Colonic mucosa (tissue), 4 donors: ENCODE measurements around the gene CREB3L1. TPM values are rescaled to one million over a fixed set of nuclear protein-coding genes. Genes with fewer than 3 reads are reported as not detected.

Source experiments
- DNase-seq: peaks from one replicate; pipeline ENCODE4 v3.0.0-alpha.2; 2020
- H3K27ac ChIP-seq: fragments of 200-600 bp; one replicate; pipeline ENCODE4 v1.8.0; 2021
- H3K27me3 ChIP-seq: fragments of 200-600 bp; one replicate; pipeline ENCODE4 v1.8.0; 2021
- H3K36me3 ChIP-seq: fragments of 200-600 bp; one replicate; pipeline ENCODE4 v1.8.0; 2021
- H3K4me1 ChIP-seq: fragments of 200-600 bp; one replicate; pipeline ENCODE4 v1.8.0; 2021; ENCODE audit warnings: mild to moderate bottlenecking
- H3K4me3 ChIP-seq: fragments of 200-600 bp; one replicate; pipeline ENCODE4 v1.8.0; 2021
- H3K9ac ChIP-seq, 2 donors: one replicate each; pipeline ENCODE4 v1.7.0; 2013; ENCODE audit warnings: control low read depth in 2 of 2, low read depth in 2 of 2, low read length in 2 of 2
- H3K9me3 ChIP-seq: fragments of 200-600 bp; one replicate; pipeline ENCODE4 v1.8.0; 2021
- intact Hi-C: fragments of 100-400 bp; cut with DNase I; formaldehyde crosslinking; loops from one replicate; pipeline ENCODE4 v1.14.1; 2022
- total RNA-seq, 2 donors: library from RNA; stranded (reverse); fragmentation: NEBNext Ultra II Directional in 1 of 2; extraction: Animal tissue kit (Norgen Biotek cat#: 25700) in 1 of 2; gene quantifications; one replicate each; pipeline ENCODE4 v1.2.1, GENCODE V29; 2021
- TF ChIP-seq, protein P1 (sequence below): fragments of 200-600 bp; IDR thresholded peaks from one replicate; pipeline ENCODE4 v1.8.0; 2022; ENCODE audit warnings: antibody characterized with exemption, mild to moderate bottlenecking
- donor health status: healthy.
- donor health status: DM: no; HTN: no; CAD: no.
- donor health status: DM: no; HTN: no; CAD: no.

CREB3L1 gene
- total RNA-seq, 2 donors from 2014 or later: 143 to 150 TPM

- peak; percentile 62 for DNase-seq
Observed at GRCh38 chr11:46237248-46238077, 40.0 kb upstream of the CREB3L1 start.

DNA sequence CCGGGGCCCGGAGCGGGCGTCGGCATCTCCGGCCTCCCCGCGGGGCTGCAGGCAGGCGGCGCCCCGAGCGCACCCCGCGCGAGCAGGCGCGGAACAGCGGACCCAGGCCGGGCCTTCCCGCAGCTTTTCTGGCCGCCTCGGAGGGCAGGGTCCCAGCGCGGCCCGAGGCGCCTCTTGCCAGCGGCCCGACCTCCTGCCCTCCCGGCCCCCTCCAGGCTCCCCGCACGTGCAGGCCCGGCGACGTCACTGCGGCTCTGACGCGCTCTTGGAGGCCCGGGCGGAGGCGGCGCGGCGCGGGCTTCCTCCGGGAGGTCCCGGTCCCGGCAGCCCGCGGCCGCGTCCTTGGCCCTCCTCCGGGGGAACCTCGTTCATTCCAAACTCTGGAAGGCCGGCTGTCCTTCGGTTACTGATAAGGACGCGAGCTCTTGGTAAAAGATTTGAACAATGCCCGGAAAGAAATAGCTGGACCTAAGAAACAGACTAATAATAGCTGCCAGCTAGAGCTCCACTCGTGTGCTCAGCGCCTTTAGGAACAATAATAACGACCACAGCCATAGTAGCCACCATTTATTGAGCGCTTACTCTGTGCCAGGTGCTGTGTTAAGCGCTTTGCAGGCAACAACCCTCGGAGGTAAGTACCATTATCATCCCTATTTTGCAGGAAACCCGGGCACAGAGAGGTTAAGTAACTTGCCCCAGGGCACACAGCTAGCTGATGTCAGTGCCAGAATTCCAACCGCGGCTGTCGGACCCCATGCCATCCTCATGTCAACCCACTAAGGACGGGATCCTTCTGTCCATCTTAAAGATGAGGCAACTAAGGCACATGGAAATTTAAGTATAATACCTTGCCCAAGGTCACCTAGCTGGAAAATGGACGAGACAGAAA is 39.1 kb upstream of the CREB3L1 start:
- DNase-seq: peak; percentile 63
- H3K27me3 ChIP-seq: peaks cover 11% of the 10 kb centered on the region
- H3K9me3 ChIP-seq: no peaks in the 10 kb centered on the region
- peak overlapping the region; percentile 61 for H3K27ac ChIP-seq
- peak overlapping the region in 1 of 2 donors; percentile 50 for H3K9ac ChIP-seq
- no peaks in the 10 kb centered on the region for H3K36me3 ChIP-seq
- intact Hi-C loops: loop anchor here (5.0 to 10.0 kb wide), 2 partner anchors 114 to 129 kb away; partner anchors contain the start of gene PHF21A
- peak overlapping the region; percentile 50 for H3K4me3 ChIP-seq
- H3K4me1 ChIP-seq: peaks cover 16% of the 10 kb centered on the region
- TF ChIP-seq, protein P1, sequence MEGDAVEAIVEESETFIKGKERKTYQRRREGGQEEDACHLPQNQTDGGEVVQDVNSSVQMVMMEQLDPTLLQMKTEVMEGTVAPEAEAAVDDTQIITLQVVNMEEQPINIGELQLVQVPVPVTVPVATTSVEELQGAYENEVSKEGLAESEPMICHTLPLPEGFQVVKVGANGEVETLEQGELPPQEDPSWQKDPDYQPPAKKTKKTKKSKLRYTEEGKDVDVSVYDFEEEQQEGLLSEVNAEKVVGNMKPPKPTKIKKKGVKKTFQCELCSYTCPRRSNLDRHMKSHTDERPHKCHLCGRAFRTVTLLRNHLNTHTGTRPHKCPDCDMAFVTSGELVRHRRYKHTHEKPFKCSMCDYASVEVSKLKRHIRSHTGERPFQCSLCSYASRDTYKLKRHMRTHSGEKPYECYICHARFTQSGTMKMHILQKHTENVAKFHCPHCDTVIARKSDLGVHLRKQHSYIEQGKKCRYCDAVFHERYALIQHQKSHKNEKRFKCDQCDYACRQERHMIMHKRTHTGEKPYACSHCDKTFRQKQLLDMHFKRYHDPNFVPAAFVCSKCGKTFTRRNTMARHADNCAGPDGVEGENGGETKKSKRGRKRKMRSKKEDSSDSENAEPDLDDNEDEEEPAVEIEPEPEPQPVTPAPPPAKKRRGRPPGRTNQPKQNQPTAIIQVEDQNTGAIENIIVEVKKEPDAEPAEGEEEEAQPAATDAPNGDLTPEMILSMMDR: no peak

More at GRCh38 chr11:46237248-46238077, 40.0 kb upstream of the CREB3L1 start:
- peaks cover 11% of the 10 kb centered on the region for H3K27me3 ChIP-seq
- TF ChIP-seq, protein P1: no peak
- intact Hi-C loops: loop anchor here (5.0 to 10.0 kb wide), 2 partner anchors 113 to 130 kb away; partner anchors contain the start of gene PHF21A
- H3K9ac ChIP-seq: peak overlapping the region in 1 of 2 donors; percentile 50
- H3K27ac ChIP-seq: peak overlapping the region; percentile 61
- H3K4me3 ChIP-seq: peak overlapping the region; percentile 50
- no peaks in the 10 kb centered on the region for H3K36me3 ChIP-seq
- H3K9me3 ChIP-seq: no peaks in the 10 kb centered on the region
- peaks cover 12% of the 10 kb centered on the region for H3K4me1 ChIP-seq

DNA sequence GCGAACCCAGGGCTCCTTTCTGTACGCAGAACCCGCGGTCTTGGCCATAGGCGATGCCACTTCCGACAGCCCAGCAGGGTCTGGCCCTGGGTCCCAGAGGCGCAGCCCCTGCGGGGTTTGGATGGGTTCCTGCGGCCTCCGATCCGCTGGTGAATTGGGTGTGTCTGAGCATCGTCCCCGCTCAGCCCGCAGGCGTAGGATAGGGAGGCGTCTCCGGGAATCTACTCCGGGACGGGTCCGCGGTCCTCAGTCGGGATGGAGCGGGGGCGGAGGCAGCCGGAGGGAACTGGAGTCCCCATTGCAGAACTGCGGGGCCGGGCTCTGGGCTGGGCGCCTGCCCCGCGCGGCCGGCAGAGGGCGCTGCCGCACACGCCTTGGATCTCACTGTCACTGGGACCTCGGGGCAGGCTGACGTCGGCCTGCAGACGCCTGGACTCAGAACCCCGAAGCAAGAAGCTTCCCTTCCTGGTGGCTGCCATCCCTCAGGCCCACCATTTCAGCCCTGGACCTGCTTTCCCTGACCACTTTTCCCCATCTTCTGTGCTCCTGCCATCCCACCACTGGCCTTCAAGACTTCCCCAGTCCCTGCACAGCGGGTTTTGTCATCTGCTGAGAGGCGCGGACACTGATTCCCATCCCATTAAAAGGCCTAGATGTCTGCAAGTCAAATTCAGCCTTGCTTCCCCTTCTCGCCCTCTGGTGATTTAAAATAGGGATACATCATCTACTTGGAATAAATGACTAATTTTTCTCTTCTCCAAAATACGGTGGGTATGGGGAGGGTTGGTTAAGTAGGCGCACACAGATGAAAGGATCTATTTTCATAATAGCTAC is 38.3 kb upstream of the CREB3L1 start:
- Histone ChIP-seq H3K9ac (no peak overlapping the region), H3K4me1 (peaks cover 16% of the 10 kb centered on the region), H3K36me3 (no peaks in the 10 kb centered on the region), H3K4me3 (peak overlapping the region; percentile 50), H3K27me3 (peaks cover 11% of the 10 kb centered on the region), H3K27ac (peak overlapping the region; percentile 61), H3K9me3 (no peaks in the 10 kb centered on the region)
- TF ChIP-seq, protein P1: peak; percentile 99
- intact Hi-C loops: loop anchor here (5.0 to 10.0 kb wide), 2 partner anchors 114 to 128 kb away; partner anchors contain the start of gene PHF21A
- peak; percentile 85 for DNase-seq

GRCh38 chr11:46239801-46240061 is 37.7 kb upstream of the CREB3L1 start:
- no peak for DNase-seq
- Histone ChIP-seq H3K4me1 (peaks cover 16% of the 10 kb centered on the region), H3K9me3 (no peaks in the 10 kb centered on the region), H3K27me3 (peaks cover 11% of the 10 kb centered on the region), H3K4me3 (no peak overlapping the region), H3K36me3 (no peaks in the 10 kb centered on the region), H3K27ac (no peak overlapping the region), H3K9ac (no peak overlapping the region)
- intact Hi-C loops: loop anchor here (5.0 to 10.0 kb wide), 4 partner anchors 68 to 295 kb away; partner anchors contain the start of gene PHF21A
- TF ChIP-seq, protein P1: no peak
